ENCODE data around the gene ZNF350.

DNA sequence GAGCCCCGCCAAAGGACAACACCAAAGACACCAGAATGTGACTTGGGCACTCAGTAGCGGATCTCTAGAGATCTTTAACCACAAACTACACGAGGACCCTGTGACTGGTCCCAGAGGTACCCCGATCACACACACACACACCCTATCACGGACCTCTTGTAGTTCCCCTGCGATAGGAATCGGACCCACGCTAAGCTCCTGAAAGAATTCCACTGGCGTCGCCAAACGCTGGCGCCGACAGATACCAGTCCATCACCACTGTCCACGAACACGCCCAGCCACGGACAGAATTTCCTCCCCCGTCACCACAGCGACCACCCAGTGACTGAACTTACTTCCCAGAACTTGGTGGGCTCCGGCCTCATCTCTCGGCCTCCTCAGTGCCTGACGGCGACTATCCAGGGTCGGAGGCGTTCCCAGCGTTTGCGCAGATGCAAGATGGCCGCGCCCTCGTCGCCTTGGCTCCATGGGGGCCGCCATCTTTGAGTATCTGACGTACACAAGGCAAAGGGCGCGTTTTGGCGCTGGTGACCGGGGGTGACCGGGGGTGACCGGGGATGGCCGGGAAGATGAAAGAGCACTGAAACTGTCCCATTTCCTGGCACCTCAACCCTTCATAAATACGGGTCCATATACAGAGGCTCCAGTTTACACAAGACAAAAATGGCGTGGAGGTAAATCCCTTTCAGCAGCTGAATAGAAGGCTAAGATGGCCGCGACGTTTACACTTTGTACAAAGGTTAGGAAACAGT, 21.3 kb upstream of the ZNF350 start, which contains the start of gene ZNF615:
- TF ChIP-seq, protein P1, sequence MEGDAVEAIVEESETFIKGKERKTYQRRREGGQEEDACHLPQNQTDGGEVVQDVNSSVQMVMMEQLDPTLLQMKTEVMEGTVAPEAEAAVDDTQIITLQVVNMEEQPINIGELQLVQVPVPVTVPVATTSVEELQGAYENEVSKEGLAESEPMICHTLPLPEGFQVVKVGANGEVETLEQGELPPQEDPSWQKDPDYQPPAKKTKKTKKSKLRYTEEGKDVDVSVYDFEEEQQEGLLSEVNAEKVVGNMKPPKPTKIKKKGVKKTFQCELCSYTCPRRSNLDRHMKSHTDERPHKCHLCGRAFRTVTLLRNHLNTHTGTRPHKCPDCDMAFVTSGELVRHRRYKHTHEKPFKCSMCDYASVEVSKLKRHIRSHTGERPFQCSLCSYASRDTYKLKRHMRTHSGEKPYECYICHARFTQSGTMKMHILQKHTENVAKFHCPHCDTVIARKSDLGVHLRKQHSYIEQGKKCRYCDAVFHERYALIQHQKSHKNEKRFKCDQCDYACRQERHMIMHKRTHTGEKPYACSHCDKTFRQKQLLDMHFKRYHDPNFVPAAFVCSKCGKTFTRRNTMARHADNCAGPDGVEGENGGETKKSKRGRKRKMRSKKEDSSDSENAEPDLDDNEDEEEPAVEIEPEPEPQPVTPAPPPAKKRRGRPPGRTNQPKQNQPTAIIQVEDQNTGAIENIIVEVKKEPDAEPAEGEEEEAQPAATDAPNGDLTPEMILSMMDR (IDR thresholded peaks at IDR 0.05) = no peak
- no peak for TF ChIP-seq ZFX (IDR thresholded peaks at IDR 0.05; ENCODE audit: borderline replicate concordance)

Data from 22Rv1 (cell line).